GM21423 (cell line): ENCODE measurements around the gene DNAJA3.

Experiments used
- ATAC-seq: cut with Tn5 transposase; IDR thresholded peaks from one replicate; pipeline ENCODE4 v1.9.1; 2021; ENCODE audit warnings: mild to moderate bottlenecking, moderate library complexity; ENCODE audit not compliant: unreplicated experiment

Gene DNAJA3

GRCh38 chr16:4433228-4433627 is 7.6 kb downstream of the DNAJA3 start:
- ATAC-seq = no peak

- ATAC-seq = no peak
Observed at GRCh38 chr16:4433914-4434787, 8.5 kb downstream of the DNAJA3 start.

- no peak for ATAC-seq
Observed at GRCh38 chr16:4435337-4436067, 9.8 kb downstream of the DNAJA3 start.

- no peak for ATAC-seq
Observed at GRCh38 chr16:4437366-4437765, 11.7 kb downstream of the DNAJA3 start.

GRCh38 chr16:4442371-4442770 is 16.7 kb downstream of the DNAJA3 start:
- ATAC-seq = no peak

GRCh38 chr16:4443271-4443670 is 17.6 kb downstream of the DNAJA3 start:
- ATAC-seq = no peak

GRCh38 chr16:4443986-4444385 is 18.3 kb downstream of the DNAJA3 start:
- no peak for ATAC-seq

- ATAC-seq = no peak
Observed at GRCh38 chr16:4450430-4450829, 24.8 kb downstream of the DNAJA3 start.

- no peak for ATAC-seq
Observed at GRCh38 chr16:4450931-4451519, 25.4 kb downstream of the DNAJA3 start.

- no peak for ATAC-seq
Observed at GRCh38 chr16:4452674-4453073, 27.0 kb downstream of the DNAJA3 start.

GRCh38 chr16:4454623-4455022 is 29.0 kb downstream of the DNAJA3 start:
- ATAC-seq = no peak

GRCh38 chr16:4455081-4455480 is 29.4 kb downstream of the DNAJA3 start:
- no peak for ATAC-seq

- ATAC-seq = no peak
Observed at GRCh38 chr16:4455951-4456350, 30.3 kb downstream of the DNAJA3 start.

- no peak for ATAC-seq
Observed at GRCh38 chr16:4460936-4461249, 35.2 kb downstream of the DNAJA3 start.

GRCh38 chr16:4461250-4462085 is 35.8 kb downstream of the DNAJA3 start:
- ATAC-seq = no peak

GRCh38 chr16:4463522-4464163 is 38.0 kb downstream of the DNAJA3 start:
- no peak for ATAC-seq

GRCh38 chr16:4465977-4466779 is 40.5 kb downstream of the DNAJA3 start:
- ATAC-seq = no peak

- no peak for ATAC-seq
Observed at GRCh38 chr16:4467916-4468315, 42.2 kb downstream of the DNAJA3 start.

GRCh38 chr16:4468972-4469371 is 43.3 kb downstream of the DNAJA3 start:
- ATAC-seq = no peak

- ATAC-seq = no peak
Observed at GRCh38 chr16:4471869-4472268, 46.2 kb downstream of the DNAJA3 start.
